ENCODE measurements around the gene GPR173.

Gene GPR173

DNA sequence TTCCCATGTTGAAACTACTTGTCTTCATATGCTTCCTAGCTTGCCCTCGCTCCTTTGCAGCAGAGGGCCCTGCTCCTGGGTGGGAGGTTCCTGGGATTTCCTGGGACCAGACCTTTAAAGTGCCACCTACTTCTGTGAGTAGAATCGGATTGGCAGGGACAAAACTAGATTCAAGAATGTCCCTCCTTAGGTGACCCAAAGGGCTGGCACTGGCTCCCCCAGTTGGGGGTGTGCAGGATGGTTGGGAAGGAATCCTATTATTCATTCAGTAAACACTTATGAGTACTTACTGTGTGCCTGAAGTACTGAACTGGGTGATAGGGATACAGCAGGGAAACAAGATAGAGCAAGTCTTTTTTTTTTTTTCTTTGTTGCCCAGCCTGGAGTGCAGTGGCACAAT, 42.8 kb downstream of the GPR173 start:
- no peak for DNase-seq

DNA sequence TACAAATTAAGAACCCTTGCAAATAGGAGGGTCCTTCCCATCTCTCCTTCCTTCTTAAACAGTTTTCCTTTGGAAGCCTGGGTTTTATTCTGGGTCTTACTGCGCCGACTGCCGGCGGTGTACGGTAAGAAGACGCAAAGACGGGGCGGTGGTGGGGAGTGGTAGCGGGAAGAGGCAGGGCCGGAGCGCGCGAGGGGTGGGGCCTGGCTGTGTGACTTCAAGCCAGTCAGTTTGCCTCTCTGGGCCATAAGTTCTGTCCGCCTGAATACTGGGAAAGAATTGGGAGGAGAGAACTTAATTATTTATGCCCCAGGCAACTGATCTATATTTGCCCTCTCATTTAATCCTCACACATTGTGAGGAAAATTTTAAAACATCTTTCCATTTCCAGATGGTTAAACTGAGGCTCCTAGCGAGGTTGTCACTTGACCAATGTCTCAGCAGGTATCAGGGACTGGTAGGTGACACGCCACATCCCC, 44.6 kb downstream of the GPR173 start:
- DNase-seq = peak; percentile 89

DNA sequence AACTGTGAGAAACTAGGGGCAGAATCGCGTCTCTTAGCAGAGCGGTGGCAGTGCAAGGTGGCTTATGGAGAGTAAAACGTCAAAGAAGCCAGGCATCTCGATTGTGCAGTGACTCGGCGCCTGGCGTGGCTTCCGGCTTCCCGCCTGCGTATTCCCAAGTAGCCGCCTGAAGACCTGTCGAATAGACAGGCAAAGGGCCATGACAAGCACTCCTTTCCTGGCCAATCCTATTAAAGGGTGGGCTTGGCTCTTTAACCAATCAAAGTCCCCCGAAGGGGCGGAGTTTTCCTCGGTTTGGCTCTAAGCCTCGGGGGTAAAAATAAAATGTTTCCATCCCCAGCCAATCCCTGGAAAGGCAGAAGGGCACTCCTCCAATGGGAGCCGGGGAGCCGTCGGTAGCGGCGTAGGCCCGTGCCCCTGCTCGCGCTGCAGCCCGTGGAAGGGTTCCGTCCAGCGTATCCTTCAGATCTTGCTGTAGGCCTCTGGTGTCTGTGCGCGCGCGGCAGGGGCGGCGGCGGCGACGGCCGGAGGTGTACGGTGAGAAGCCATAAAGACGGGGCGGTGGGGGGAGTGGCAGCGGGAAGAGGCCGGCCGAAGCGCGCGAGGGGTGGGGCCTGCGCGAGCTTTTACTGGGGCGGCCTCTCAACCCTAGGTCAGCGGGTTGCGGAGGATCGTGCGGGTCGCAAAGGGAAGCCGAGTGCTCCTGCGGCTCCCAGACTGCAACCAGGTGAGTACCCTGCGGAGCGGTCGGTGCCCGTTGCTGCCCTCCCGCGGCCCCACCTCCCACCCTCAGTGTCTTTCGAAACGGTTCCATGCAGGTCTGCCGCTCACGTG, 45.4 kb downstream of the GPR173 start, which contains the start of gene KANTR:
TSS of gene KANTR (plus strand) at position 395 of the 834 bp plus-strand sequence. CDS start 30,131 bp downstream, outside the sequence.
- peak; percentile 96 for DNase-seq

DNA sequence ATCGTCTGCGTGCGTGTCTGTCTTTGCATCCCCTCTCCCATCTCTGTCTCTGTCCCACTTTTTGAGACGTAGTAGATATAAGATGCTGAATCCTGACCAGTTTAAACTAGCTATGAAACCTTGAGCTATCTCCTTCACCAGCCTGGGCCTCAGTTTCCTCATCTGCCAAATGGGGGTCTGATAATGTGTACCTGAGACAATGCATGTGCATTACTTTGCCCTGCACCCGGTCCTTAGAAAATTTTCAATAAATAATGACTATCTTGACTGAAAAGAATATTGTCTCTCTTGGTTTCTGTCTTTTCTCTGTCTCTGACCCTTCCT, 46.0 kb downstream of the GPR173 start:
- DNase-seq = no peak

DNA sequence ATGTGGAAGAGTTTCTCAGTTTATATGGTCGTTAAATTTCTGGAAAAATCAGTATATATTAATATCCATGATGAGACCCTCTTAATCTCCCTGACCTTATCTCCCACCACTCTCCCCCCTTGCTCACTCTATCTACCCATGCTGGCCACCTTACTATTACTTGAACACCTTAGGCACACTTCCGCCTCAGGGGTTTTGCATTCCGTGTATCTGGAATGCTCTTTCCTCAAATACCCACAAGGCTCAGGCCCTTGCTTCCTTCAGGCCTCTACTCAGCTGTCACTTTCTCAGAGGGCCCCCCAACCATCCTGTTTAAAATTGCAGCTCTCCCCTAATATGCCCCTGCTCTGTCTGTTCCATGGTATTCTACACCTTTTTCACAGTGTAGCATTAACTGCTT, 47.2 kb downstream of the GPR173 start:
- no peak for DNase-seq

DNA sequence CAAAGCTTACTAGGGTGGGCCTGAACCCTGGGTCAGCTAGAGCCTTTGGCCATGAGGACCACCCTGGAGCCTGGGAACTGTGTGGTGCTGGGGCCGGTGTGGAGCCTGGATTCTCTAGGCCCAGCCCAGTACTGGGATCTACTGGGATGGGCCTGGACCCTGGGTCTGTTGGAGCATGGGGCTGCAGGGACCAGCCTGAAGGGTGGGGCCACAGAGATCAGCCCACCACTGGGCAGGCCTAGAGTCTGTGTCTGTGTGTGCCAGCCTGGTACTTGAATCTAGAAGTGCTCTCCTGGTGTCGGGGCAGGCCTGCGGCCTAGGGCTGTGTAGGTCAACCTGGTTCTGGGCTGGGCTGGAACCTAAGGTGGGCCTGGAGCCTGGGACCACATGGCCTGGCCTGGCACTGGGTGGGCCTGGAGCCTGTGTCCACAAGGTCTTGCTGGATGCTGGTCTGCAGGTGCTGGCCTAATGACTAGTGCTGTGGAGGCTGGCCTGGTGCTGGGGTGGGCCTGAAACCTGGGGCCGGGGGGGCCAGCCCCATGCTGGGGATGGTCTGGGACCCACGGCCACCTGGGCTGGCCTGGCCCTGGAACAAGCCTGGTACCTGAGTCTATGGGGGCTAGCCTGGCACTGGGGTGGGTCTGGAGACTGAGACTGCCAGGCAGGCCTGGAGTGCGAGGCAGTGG, 66.4 kb downstream of the GPR173 start:
- no peak for DNase-seq

DNA sequence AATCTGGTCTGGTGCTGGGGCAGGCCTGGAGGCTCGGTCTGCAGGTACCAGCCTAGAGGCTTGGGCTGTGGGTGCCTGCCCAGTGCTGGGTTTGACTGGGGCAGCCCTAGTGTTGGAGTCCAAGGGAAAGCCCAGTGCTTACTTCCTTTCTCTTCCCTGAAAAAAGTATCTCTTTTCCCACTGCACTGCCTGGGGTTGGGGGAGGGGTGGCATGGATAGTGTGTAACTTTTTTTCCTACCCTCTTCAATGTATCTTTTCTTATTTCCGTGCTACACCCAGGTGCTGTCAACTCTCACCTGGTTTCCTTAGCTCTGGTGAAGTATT, 66.9 kb downstream of the GPR173 start:
- DNase-seq = no peak

DNA sequence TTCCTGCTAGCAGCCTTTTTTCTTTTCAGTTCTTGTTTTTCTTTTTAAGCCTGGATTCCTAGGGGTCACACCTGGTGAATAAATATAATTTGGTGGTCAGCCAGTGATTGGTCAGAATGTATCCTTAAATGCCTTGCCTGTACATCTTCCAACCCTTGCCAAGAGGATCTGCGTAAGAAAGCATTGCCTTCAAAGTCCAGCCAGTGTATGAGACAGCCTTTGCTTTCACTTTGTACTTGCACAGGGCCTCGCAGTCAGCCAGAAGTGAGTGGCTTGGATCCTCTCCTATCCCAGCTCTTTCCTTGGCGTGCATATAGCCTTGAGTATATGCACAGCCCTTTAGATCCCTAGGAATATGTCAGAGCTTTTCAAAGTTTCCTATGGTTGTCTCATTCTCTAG, 67.5 kb downstream of the GPR173 start:
- DNase-seq = no peak

DNA sequence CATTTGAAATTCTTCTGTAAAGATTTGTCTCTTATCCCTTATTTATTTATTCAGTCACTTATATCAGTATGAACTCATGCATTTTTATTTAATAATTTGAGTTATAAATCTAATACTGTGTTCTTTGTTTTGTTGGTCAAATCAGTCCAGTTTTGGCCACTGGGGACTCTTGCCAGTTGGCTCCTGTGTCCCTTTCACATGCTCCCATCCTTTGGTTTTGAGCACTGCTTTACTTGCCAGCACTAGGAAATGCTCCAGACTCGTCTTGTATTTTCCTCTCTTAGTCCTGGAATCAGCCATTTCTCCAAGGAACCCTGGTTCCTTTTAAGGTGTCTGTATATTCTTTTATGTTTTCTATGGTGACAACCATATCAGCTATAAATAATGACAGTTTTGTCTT, 73.4 kb downstream of the GPR173 start:
- no peak for DNase-seq

DNA sequence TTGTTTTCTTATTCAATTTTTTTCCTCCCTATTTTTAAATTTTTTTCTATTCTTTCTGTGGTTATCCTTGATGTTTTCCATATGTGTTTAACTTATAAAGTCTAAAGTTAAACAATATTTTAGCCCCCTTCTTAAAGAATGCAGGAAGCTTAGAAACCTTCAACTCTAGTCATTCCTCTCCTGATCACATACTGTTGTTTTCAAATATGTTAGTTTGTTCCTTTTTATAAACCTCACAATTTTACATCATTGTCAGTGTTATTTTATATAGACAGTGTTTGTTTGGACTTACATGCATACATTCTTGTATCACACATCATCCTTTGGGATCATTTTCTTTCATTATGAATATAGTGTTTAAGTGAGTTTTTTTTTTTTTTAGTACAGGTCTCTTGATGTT, 76.9 kb downstream of the GPR173 start:
- no peak for DNase-seq

DNA sequence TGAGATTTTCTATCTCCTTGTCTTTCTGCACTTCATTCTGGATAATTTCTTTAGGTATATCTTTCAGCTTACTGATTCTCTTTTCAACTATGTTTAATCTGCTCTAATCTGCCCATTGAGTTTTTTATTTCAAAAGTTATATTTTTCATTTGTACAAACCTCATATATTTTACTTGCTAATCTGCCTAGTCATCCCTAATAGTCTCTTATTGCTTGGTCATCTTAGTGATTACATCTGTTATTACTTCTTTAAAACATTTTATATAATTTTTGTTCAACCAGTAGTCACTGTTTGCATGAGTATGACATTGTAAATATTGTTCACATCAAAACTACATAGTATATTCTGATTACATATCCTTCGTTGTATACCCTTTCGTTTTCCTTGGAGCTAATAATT, 77.8 kb downstream of the GPR173 start:
- DNase-seq = no peak

DNA sequence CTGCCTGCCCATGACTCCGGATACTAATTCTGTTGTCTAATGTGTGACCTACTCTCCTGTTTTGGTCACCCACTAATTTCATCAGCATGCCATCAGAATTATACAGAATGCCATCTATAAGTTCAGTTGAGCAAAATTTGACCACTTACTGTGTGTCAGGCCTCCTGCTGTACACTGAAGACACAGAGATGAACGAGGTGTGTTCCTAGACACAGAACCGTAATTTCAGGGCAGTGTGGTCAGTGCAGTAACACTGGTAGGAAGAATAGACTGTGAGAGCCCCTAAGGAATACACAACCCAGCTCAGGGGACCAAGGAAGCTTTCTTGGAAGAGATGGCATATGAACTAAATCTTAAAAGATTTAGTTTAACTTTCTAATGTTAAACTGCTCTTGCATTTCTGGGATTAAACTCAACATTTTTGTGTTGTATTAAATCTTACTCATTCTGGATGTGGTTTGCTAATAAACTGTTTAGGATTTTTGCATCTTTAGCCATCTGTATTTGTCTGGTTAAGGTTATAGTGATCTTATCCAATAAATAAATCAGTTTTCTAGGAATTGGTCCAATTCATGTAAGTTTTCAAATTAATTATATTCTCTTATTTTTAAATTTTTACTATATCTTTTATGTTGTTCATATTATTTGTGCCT, 79.6 kb downstream of the GPR173 start:
- no peak for DNase-seq
